ENCODE data around the gene BRSK2.
"Not testable (repeated sequence)": the region's sequence is repeated elsewhere in the genome, so short reads cannot be mapped to it uniquely, and the experiment has no call there.

Gene BRSK2

GRCh38 chr11:1397146-1397861 lies 7.6 kb downstream of the BRSK2 start:
- DNase-seq = peak; percentile 42

GRCh38 chr11:1397862-1398527 lies 8.3 kb downstream of the BRSK2 start:
- DNase-seq = no peak

- no peak for DNase-seq
Measured at GRCh38 chr11:1398528-1399235, 8.9 kb downstream of the BRSK2 start.

- DNase-seq = no peak
Measured at GRCh38 chr11:1399386-1400316, 9.9 kb downstream of the BRSK2 start.

GRCh38 chr11:1400317-1401170 lies 10.8 kb downstream of the BRSK2 start:
- no peak for DNase-seq

GRCh38 chr11:1401171-1401445 lies 11.4 kb downstream of the BRSK2 start:
- DNase-seq = no peak

GRCh38 chr11:1401656-1402221 lies 12.0 kb downstream of the BRSK2 start:
- peak; percentile 85 for DNase-seq

- DNase-seq = no peak
Measured at GRCh38 chr11:1402355-1403077, 12.8 kb downstream of the BRSK2 start.

- no peak for DNase-seq
Measured at GRCh38 chr11:1403078-1403620, 13.4 kb downstream of the BRSK2 start.

- DNase-seq = no peak
Measured at GRCh38 chr11:1403721-1404460, 14.2 kb downstream of the BRSK2 start.

- no peak for DNase-seq
Measured at GRCh38 chr11:1404461-1405185, 14.9 kb downstream of the BRSK2 start.

- DNase-seq = no peak
Measured at GRCh38 chr11:1405186-1406020, 15.7 kb downstream of the BRSK2 start.

GRCh38 chr11:1406571-1407485 lies 17.1 kb downstream of the BRSK2 start:
- no peak for DNase-seq

- no peak for DNase-seq
Measured at GRCh38 chr11:1407668-1408067, 17.9 kb downstream of the BRSK2 start.

GRCh38 chr11:1408346-1408745 lies 18.6 kb downstream of the BRSK2 start:
- no peak for DNase-seq

GRCh38 chr11:1409108-1409851 lies 19.5 kb downstream of the BRSK2 start:
- no peak for DNase-seq

- not testable (repeated sequence) for DNase-seq
Measured at GRCh38 chr11:1409852-1410125, 20.1 kb downstream of the BRSK2 start.
